ENCODE measurements around the gene CARD14. TPM values are rescaled to one million over a fixed set of nuclear protein-coding genes. Genes with fewer than 3 reads are reported as not detected.

CARD14 gene
- total RNA-seq, 4 donors from 2014 or later, result 0.14 to 0.75 (median 0.48) TPM; not detected in 1

GRCh38 chr17:80183581-80184422, 14.0 kb downstream of the CARD14 start:
- Histone ChIP-seq H3K4me3 (no peak overlapping the region), H3K27me3 (no peaks in the 10 kb centered on the region), H3K36me3 (no peaks in the 10 kb centered on the region), H3K27ac (no peak overlapping the region), H3K4me1 (peaks cover 0 to 9% (median 8%) of the 10 kb centered on the region in 4 donors), H3K9me3 (no peaks in the 10 kb centered on the region)
- no peak for TF ChIP-seq EP300 (IDR thresholded peaks at IDR 0.05; ENCODE audit: low read depth)
- TF ChIP-seq POLR2AphosphoS5 (IDR thresholded peaks at IDR 0.05), result no peak
- TF ChIP-seq POLR2A (IDR thresholded peaks at IDR 0.05), result no peak
- TF ChIP-seq CTCF (IDR thresholded peaks at IDR 0.05), result no peak
- 76% methylated on average over 24 of the region's 26 CpGs; no CpG with 5 or more reads in 1 of the 2 donors for WGBS, 2 donors (ENCODE audit: low coverage in 1 of 2)
- intact Hi-C loops (cut with DNase I; ENCODE audit: low total_unique reads), result no loop called here
- no peak for DNase-seq
- in situ Hi-C loops (cut with MboI; ENCODE audit: low pct_ligation_motif_present in 1 of 4, low pct_unique_long_range_greater_than_20kb in 1 of 4, low sequenced_read_pairs in 3 of 4), result no loop called here

GRCh38 chr17:80184423-80184714, 14.5 kb downstream of the CARD14 start:
- DNase-seq, result no peak
- Histone ChIP-seq H3K27ac (no peak overlapping the region), H3K4me3 (no peak overlapping the region), H3K27me3 (no peaks in the 10 kb centered on the region), H3K9me3 (no peaks in the 10 kb centered on the region), H3K36me3 (no peaks in the 10 kb centered on the region), H3K4me1 (peaks cover 0 to 9% (median 8%) of the 10 kb centered on the region in 4 donors)
- in situ Hi-C loops (cut with MboI; ENCODE audit: low pct_ligation_motif_present in 1 of 4, low pct_unique_long_range_greater_than_20kb in 1 of 4, low sequenced_read_pairs in 3 of 4) (no loop called here), intact Hi-C loops (cut with DNase I; ENCODE audit: low total_unique reads) (no loop called here)
- 82% methylated on average over 10 of the region's 10 CpGs; no CpG with 5 or more reads in 1 of the 2 donors for WGBS, 2 donors (ENCODE audit: low coverage in 1 of 2)
- TF ChIP-seq CTCF (IDR thresholded peaks at IDR 0.05) (no peak), POLR2AphosphoS5 (IDR thresholded peaks at IDR 0.05) (no peak), POLR2A (IDR thresholded peaks at IDR 0.05) (no peak), EP300 (IDR thresholded peaks at IDR 0.05; ENCODE audit: low read depth) (no peak)

- DNase-seq, result no peak
- Histone ChIP-seq H3K4me3 (no peak overlapping the region), H3K27ac (no peak overlapping the region), H3K9me3 (no peaks in the 10 kb centered on the region), H3K27me3 (no peaks in the 10 kb centered on the region), H3K4me1 (peaks cover 0 to 9% (median 8%) of the 10 kb centered on the region in 4 donors), H3K36me3 (no peaks in the 10 kb centered on the region)
- WGBS, 2 donors (ENCODE audit: low coverage in 1 of 2), result 88% methylated on average over 9 of the region's 9 CpGs; no CpG with 5 or more reads in 1 of the 2 donors
- in situ Hi-C loops (cut with MboI; ENCODE audit: low pct_ligation_motif_present in 1 of 4, low pct_unique_long_range_greater_than_20kb in 1 of 4, low sequenced_read_pairs in 3 of 4) (no loop called here), intact Hi-C loops (cut with DNase I; ENCODE audit: low total_unique reads) (no loop called here)
- no peak for TF ChIP-seq POLR2AphosphoS5 (IDR thresholded peaks at IDR 0.05)
- no peak for TF ChIP-seq POLR2A (IDR thresholded peaks at IDR 0.05)
- no peak for TF ChIP-seq EP300 (IDR thresholded peaks at IDR 0.05; ENCODE audit: low read depth)
- no peak for TF ChIP-seq CTCF (IDR thresholded peaks at IDR 0.05)
These were observed 16.1 kb downstream of the CARD14 start for GRCh38 chr17:80185968-80186367.

GRCh38 chr17:80187090-80187489, 17.3 kb downstream of the CARD14 start:
- Histone ChIP-seq H3K27me3 (no peaks in the 10 kb centered on the region), H3K9me3 (no peaks in the 10 kb centered on the region), H3K36me3 (no peaks in the 10 kb centered on the region), H3K4me3 (peak overlapping the region in 2 of 4 donors; percentile 8 to 33), H3K27ac (peak overlapping the region in 2 of 4 donors; percentile 3 to 27), H3K4me1 (peaks cover 0 to 9% (median 8%) of the 10 kb centered on the region in 4 donors)
- intact Hi-C loops (cut with DNase I; ENCODE audit: low total_unique reads), result no loop called here
- no peak for DNase-seq
- WGBS, 2 donors (ENCODE audit: low coverage in 1 of 2), result 63 to 64% methylated on average over 12 to 16 of the region's 16 CpGs
- TF ChIP-seq CTCF (IDR thresholded peaks at IDR 0.05) (no peak), POLR2AphosphoS5 (IDR thresholded peaks at IDR 0.05) (no peak), POLR2A (IDR thresholded peaks at IDR 0.05) (no peak), EP300 (IDR thresholded peaks at IDR 0.05; ENCODE audit: low read depth) (no peak)
- in situ Hi-C loops (cut with MboI; ENCODE audit: low pct_ligation_motif_present in 1 of 4, low pct_unique_long_range_greater_than_20kb in 1 of 4, low sequenced_read_pairs in 3 of 4), result no loop called here
